ENCODE results near the gene MS4A14.

DNA sequence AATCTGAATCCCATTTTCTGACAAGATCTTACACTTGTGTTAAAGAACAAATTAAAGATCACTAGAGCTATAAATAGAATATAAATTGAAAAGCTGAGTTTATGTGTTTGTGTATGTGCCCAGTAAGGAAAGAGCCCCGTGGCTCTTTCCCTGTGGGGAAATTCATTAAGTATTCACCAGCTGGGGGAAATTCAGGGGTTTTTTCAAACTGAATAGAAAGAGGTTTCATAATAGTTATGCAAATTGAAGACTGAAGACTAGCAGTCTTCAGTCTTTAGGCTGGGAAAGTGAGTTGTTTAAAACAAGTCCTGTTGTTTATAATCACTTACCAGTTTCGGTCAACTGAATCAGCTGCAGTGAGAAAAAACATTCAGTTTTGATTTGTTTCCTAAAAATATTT, 29.2 kb upstream of the MS4A14 start:
- TF ChIP-seq, protein P1, sequence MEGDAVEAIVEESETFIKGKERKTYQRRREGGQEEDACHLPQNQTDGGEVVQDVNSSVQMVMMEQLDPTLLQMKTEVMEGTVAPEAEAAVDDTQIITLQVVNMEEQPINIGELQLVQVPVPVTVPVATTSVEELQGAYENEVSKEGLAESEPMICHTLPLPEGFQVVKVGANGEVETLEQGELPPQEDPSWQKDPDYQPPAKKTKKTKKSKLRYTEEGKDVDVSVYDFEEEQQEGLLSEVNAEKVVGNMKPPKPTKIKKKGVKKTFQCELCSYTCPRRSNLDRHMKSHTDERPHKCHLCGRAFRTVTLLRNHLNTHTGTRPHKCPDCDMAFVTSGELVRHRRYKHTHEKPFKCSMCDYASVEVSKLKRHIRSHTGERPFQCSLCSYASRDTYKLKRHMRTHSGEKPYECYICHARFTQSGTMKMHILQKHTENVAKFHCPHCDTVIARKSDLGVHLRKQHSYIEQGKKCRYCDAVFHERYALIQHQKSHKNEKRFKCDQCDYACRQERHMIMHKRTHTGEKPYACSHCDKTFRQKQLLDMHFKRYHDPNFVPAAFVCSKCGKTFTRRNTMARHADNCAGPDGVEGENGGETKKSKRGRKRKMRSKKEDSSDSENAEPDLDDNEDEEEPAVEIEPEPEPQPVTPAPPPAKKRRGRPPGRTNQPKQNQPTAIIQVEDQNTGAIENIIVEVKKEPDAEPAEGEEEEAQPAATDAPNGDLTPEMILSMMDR (IDR thresholded peaks at IDR 0.05 in 2 of 3, conservative IDR thresholded peaks at IDR 0.05 in 1 of 3; ENCODE audit: insufficient read depth in 2 of 3, low read depth in 1 of 3, low read length in 3 of 3) = no peak
- TF ChIP-seq GABPB1 (CRISPR knock-in tag; IDR thresholded peaks at IDR 0.05) = no peak
- TF ChIP-seq, protein P2, sequence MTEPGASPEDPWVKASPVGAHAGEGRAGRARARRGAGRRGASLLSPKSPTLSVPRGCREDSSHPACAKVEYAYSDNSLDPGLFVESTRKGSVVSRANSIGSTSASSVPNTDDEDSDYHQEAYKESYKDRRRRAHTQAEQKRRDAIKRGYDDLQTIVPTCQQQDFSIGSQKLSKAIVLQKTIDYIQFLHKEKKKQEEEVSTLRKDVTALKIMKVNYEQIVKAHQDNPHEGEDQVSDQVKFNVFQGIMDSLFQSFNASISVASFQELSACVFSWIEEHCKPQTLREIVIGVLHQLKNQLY (CRISPR knock-in tag; conservative IDR thresholded peaks at IDR 0.05) = no peak
- no peak for TF ChIP-seq ZNF384 (IDR thresholded peaks at IDR 0.05; ENCODE audit: low read depth, low read length)
- TF ChIP-seq DACH1 (IDR thresholded peaks at IDR 0.05; ENCODE audit: partially characterized antibody) = no peak
- TF ChIP-seq, protein P3, sequence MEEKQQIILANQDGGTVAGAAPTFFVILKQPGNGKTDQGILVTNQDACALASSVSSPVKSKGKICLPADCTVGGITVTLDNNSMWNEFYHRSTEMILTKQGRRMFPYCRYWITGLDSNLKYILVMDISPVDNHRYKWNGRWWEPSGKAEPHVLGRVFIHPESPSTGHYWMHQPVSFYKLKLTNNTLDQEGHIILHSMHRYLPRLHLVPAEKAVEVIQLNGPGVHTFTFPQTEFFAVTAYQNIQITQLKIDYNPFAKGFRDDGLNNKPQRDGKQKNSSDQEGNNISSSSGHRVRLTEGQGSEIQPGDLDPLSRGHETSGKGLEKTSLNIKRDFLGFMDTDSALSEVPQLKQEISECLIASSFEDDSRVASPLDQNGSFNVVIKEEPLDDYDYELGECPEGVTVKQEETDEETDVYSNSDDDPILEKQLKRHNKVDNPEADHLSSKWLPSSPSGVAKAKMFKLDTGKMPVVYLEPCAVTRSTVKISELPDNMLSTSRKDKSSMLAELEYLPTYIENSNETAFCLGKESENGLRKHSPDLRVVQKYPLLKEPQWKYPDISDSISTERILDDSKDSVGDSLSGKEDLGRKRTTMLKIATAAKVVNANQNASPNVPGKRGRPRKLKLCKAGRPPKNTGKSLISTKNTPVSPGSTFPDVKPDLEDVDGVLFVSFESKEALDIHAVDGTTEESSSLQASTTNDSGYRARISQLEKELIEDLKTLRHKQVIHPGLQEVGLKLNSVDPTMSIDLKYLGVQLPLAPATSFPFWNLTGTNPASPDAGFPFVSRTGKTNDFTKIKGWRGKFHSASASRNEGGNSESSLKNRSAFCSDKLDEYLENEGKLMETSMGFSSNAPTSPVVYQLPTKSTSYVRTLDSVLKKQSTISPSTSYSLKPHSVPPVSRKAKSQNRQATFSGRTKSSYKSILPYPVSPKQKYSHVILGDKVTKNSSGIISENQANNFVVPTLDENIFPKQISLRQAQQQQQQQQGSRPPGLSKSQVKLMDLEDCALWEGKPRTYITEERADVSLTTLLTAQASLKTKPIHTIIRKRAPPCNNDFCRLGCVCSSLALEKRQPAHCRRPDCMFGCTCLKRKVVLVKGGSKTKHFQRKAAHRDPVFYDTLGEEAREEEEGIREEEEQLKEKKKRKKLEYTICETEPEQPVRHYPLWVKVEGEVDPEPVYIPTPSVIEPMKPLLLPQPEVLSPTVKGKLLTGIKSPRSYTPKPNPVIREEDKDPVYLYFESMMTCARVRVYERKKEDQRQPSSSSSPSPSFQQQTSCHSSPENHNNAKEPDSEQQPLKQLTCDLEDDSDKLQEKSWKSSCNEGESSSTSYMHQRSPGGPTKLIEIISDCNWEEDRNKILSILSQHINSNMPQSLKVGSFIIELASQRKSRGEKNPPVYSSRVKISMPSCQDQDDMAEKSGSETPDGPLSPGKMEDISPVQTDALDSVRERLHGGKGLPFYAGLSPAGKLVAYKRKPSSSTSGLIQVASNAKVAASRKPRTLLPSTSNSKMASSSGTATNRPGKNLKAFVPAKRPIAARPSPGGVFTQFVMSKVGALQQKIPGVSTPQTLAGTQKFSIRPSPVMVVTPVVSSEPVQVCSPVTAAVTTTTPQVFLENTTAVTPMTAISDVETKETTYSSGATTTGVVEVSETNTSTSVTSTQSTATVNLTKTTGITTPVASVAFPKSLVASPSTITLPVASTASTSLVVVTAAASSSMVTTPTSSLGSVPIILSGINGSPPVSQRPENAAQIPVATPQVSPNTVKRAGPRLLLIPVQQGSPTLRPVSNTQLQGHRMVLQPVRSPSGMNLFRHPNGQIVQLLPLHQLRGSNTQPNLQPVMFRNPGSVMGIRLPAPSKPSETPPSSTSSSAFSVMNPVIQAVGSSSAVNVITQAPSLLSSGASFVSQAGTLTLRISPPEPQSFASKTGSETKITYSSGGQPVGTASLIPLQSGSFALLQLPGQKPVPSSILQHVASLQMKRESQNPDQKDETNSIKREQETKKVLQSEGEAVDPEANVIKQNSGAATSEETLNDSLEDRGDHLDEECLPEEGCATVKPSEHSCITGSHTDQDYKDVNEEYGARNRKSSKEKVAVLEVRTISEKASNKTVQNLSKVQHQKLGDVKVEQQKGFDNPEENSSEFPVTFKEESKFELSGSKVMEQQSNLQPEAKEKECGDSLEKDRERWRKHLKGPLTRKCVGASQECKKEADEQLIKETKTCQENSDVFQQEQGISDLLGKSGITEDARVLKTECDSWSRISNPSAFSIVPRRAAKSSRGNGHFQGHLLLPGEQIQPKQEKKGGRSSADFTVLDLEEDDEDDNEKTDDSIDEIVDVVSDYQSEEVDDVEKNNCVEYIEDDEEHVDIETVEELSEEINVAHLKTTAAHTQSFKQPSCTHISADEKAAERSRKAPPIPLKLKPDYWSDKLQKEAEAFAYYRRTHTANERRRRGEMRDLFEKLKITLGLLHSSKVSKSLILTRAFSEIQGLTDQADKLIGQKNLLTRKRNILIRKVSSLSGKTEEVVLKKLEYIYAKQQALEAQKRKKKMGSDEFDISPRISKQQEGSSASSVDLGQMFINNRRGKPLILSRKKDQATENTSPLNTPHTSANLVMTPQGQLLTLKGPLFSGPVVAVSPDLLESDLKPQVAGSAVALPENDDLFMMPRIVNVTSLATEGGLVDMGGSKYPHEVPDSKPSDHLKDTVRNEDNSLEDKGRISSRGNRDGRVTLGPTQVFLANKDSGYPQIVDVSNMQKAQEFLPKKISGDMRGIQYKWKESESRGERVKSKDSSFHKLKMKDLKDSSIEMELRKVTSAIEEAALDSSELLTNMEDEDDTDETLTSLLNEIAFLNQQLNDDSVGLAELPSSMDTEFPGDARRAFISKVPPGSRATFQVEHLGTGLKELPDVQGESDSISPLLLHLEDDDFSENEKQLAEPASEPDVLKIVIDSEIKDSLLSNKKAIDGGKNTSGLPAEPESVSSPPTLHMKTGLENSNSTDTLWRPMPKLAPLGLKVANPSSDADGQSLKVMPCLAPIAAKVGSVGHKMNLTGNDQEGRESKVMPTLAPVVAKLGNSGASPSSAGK (IDR thresholded peaks at IDR 0.05) = no peak
- no peak for TF ChIP-seq NONO (IDR thresholded peaks at IDR 0.05; ENCODE audit: low read depth in 2 of 2, low read length in 1 of 2)
- TF ChIP-seq, protein P4, sequence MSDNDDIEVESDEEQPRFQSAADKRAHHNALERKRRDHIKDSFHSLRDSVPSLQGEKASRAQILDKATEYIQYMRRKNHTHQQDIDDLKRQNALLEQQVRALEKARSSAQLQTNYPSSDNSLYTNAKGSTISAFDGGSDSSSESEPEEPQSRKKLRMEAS (CRISPR knock-in tag; IDR thresholded peaks at IDR 0.05) = no peak
- no peak for TF ChIP-seq SMC3 (conservative IDR thresholded peaks at IDR 0.05; ENCODE audit: insufficient read depth, low read depth, low read length)
- TF ChIP-seq, protein P5, sequence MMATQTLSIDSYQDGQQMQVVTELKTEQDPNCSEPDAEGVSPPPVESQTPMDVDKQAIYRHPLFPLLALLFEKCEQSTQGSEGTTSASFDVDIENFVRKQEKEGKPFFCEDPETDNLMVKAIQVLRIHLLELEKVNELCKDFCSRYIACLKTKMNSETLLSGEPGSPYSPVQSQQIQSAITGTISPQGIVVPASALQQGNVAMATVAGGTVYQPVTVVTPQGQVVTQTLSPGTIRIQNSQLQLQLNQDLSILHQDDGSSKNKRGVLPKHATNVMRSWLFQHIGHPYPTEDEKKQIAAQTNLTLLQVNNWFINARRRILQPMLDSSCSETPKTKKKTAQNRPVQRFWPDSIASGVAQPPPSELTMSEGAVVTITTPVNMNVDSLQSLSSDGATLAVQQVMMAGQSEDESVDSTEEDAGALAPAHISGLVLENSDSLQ (IDR thresholded peaks at IDR 0.05) = no peak
- TF ChIP-seq, protein P6, sequence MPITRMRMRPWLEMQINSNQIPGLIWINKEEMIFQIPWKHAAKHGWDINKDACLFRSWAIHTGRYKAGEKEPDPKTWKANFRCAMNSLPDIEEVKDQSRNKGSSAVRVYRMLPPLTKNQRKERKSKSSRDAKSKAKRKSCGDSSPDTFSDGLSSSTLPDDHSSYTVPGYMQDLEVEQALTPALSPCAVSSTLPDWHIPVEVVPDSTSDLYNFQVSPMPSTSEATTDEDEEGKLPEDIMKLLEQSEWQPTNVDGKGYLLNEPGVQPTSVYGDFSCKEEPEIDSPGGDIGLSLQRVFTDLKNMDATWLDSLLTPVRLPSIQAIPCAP (CRISPR knock-in tag; IDR thresholded peaks at IDR 0.05; ENCODE audit: borderline replicate concordance) = no peak
- no peak for TF ChIP-seq WHSC1 (IDR thresholded peaks at IDR 0.05; ENCODE audit: low read length)
- no peak for TF ChIP-seq CBX8 (IDR thresholded peaks at IDR 0.05; ENCODE audit: borderline replicate concordance, extremely low read depth, low read depth, low read length, poor library complexity, severe bottlenecking)

Data from K562 (cell line).